Hematopoietic multipotent progenitor cell treated with erythropoietin and hydrocortisone succinate and interleukin-3 and kit ligand, for 6 days (in vitro differentiated cells): ENCODE results near the gene PLEKHG4B.
"Not testable (repeated sequence)": the region's sequence is repeated elsewhere in the genome, so short reads cannot be mapped to it uniquely, and the experiment has no call there.

Experiments
- DNase-seq: peaks from one replicate; pipeline ENCODE4 v3.0.0-alpha.2; 2015

Gene PLEKHG4B

DNA sequence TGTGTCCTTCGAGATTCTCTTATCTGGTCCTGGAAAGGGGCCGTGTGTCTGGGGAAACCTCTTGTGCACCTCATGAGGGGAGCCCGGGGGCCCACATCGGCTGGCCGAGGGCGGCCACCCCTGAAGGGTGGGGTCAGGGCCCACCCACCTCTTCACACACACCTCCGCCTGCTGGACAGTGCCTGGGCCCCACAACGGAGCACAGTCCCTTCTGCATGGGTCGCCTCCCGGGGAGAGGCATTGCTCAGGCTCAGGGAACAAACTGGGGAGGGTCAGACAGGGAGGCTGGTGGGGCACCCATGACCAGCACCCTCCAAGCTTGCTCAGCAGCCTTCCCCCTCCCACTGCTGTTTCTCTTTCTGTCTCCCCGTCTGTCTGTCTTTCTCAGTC is 98.0 kb downstream of the PLEKHG4B start:
- DNase-seq: no peak

DNA sequence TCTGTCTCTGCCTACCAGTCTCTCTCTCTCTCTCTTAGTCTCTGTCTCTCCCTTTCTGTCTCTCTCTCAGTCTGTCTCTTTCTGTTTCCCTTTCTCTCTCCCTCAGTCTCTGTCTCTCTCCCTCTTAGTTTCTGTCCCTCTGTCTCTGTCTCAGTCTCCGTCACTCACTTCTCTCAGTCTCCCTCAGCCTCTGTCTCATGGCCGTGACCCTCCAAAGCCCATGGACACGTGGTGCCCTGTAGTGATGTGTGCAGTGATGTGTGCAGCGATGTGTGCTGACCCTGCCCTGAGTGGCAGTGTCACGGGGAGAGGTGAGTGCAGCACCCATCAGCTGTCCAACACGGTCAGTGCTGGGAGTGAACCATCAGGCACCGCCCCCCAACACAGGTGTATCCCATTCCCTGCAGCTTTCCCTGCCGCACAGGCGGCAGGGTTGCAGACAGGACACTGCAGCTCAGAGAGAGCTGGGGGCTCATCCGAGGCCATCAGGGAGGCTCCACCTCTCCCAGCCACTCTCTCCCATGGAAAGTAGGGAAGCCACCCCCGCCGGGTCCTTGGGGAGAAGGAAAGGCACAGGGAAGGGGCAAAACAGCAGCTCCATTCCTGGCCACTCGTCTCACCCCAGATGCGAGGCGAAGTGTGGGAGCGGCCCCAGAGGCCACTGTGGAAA is 98.5 kb downstream of the PLEKHG4B start:
- no peak for DNase-seq

DNA sequence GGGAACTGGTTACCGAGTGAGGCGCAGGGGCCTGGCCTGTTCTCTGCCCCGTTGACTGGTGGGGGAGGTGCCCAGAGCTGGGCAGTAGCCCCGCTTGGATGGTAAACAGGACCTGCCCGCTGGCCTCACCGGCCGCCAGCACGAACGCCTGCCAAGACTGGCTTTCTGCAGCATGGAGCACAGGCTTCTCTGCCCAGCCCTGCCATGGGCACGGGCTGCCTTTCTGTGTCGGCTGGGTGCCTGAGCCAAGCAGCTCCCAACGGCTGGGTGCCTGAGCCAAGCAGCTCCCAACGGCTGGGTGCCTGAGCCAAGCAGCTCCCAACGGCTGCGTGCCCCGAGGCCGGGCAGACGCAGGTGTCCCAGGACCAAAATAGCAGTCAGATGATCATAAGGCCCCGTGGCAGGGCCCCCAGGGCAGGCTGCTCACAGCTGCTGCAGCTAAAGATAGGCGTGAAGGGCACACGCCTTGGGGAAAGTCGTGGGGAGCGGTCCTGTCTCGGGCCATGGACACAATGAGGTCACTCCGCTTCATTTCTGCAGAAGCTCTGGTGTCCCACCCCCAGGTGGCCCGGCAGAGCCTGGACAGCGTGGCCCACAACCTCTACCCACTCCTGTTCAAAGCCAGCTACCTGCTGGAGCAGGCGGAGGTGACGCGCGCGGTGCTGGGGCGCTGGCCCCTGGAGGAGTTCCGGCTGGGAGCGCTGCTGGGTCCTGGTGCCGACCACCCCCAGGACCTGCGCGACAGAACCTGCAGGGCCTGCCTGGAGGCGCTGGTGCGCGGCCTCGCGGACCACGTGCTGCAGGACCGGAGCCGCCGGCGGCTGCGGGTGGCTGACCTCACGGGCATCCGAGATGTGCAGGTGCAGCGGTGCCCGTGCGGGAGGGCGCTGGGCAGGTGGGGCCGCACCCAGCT is 99.3 kb downstream of the PLEKHG4B start, which contains the start of gene LRRC14B:
LRRC14B (plus strand) TSS at position 460 of the 913 bp plus-strand sequence; CDS start at position 504, 44 bp downstream.
- peak; percentile 30 for DNase-seq

DNA sequence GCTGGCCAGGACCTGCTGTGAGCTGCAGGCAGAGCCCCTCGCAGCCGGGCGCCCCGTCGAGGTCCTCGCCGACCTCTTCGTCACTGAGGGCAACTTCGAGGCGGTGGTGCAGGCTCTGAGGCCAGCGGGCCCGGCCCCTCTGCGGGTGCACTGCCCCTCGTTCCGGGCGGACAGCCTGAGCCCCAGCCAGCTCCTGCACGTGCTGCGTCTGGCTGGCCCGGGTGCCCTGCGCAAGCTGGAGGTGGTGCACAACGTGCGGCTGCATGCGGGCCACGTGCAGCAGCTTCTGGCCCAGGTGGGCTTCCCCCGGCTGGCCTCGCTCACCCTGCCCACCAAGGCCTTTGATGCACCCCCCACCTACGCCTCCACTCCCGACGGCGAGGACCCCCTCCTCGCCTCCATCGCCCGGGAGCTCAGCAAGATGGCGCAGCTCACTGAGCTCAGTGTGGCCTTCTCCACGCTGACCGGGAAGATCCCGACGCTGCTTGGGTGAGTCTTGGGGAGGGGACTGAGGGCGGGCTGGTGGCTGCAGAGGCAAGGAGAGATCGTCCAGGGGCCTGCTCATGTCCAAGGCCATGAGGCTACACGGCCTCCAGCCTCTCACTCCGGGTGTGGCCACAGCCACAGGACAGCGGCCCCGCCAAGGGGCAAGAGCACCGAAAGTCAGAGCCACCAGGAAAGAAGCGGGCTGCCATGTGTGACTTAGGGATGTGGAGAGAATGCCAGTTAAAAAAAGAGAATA is 100.2 kb downstream of the PLEKHG4B start:
- no peak for DNase-seq

DNA sequence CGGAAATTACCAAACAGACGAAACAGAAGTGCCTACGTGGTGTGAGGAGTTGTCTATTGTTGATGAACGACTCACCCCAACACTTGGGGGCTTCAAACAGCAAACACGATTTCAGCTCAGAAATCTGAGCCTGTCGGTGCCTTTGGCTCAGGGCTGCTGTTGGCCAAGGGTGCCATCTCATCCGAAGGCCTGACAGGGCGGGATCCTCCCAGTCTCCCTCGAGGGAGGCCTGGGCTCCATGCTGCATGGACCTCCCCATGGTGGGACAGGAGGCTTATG is 100.7 kb downstream of the PLEKHG4B start:
- DNase-seq: no peak

DNA sequence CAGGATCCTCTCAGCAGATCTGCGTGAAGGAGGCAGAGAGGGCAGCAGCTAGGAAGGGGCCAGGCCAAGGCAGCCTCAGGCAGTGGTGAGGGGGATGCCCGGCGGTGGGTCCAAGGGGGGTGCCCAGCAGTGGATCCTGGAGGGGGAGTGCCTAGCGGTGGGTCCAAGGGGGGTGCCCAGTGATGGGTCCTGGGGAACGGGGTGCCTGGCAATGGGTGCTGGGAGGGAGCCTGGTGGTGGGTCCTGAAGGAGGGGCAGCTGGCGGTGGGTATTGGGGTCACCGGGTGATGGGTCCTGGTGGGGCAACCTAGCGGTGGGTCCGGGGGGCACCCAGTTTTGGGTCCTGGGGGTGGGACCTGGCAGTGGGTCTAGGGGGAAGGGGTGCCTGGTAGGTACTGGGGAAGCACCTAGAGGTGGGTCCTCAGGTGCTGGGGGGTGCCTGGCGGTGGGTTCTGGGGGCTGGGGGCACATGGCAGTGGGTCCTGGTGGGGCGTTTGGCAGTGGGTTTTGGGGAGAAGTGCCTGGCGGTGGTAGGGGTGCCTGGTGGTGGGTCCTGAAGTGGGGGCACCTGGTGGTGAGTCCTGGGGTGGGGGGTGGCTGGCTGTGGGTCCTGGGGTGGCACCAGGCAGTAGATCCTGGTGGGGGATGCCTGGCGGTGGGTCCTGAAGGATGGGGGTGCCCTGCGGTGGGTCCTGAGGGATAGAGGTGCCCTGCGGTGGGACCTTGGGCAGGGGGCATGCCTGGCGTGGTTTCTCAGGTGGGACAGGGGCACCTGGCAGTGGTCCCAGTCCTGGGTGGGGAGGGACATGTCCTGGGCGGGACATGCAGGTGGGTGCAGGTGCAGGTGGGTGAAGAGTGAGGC is 101.2 kb downstream of the PLEKHG4B start:
- DNase-seq: no peak

DNA sequence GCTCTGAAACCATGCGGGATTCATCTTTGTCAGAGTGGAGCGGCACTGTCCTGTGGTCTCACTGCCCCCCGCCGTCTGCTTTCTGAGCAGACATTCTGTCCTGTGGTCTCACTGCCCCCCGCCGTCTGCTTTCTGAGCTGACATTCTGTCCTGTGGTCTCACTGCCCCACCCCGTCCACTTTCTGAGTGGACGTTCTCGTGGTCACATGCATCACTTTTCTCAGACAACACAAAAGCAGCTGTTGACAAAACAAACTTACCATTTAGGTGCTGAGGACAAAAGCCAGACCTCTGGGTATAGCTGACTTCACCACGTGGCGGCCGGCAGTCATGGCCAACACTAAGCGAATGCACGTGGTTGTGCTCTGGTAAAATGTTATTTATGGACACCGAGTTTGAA is 102.1 kb downstream of the PLEKHG4B start:
- DNase-seq: no peak

DNA sequence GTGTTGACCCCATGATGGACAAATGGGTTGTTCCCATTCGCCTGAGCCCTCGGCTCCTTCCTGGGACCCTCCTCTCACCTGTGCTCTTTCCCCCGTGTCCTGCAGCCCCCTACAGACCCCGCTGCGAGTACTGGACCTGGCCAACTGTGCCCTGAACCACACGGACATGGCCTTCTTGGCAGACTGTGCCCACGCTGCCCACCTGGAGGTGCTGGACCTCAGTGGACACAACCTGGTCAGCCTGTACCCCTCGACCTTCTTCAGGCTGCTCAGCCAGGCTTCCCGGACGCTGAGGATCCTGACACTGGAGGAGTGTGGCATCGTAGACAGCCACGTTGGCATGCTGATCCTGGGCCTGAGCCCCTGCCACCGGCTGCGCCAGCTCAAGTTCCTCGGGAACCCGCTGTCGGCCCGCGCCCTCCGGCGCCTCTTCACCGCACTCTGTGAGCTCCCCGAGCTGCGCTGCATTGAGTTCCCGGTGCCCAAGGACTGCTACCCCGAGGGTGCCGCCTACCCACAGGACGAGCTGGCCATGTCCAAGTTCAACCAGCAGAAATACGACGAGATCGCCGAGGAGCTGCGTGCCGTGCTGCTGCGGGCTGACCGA is 102.7 kb downstream of the PLEKHG4B start:
- DNase-seq: no peak

DNA sequence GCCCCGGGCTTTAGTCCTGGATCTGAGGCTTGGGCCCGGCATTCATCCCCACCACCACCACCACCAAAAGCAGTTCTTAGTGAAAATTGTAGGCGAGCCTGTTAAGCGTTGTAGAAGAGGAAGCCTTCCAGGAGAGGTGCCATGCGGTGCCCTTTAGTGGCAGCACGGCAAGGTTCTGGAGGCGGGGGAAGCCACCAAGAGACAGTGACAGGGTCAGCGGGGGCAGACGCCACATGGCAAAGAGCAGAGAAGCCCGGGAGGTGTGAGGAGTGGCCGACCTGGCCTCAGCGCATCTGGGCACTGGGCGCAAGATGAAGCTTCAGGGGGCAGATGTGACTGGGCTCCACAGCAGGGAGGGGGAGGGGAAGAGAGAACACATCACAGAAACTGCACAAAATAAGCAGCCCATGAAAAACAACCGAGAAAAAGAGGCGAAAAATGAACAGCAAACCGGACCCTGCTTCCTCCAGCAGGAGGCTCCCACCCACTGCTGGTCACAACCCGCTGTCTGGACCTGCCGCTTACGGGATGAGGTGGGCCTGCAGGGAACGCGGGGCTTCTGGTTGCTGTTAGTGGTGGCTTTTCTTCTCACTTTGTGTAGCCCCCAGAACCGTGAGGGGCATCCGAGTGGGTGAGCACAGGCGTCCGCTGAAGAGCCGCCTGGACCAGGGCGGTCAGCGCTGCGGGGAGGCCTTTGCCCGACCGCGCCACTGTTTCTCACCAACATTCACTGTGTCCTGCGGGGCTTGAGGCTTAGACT is 103.6 kb downstream of the PLEKHG4B start:
- DNase-seq: no peak

DNA sequence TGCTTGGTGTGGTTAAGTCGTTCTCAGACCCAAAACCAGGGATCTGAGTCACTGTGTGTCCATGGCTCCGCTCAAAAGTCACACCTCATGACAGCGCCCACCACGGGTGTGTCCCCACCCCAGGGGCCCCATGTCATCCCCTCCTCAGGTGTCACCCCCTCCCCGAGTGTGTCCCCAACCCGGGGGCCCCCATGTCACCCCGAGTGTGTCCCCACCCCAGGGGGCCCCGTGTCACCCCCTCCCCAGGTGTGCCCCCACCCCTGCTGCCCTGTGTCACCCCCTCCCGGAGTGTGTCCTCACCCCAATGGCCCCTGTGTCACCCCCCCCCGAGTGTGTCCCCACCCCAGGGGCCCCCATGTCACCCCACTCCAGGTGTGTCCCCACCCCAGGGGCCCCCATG is 104.4 kb downstream of the PLEKHG4B start:
- DNase-seq: no peak

DNA sequence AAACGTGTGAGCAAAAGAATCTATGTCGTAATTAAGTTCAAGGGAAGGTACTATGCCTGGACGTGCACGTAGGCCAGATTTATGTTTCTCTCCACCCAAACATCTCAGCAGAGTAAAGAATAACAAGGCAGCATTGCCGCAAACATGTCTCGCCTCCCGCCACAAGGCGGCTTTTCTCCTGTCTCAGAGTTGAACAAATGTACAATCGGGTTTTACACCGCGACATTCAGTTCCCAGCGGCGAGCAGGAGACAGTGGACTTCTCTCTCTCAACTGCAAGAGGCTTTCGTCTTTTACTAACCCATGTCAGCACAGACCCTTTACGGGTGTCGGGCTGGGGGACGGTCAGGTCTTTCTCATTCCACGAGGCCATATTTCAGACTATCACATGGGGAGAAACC is 105.1 kb downstream of the PLEKHG4B start:
- DNase-seq: not testable (repeated sequence)

DNA sequence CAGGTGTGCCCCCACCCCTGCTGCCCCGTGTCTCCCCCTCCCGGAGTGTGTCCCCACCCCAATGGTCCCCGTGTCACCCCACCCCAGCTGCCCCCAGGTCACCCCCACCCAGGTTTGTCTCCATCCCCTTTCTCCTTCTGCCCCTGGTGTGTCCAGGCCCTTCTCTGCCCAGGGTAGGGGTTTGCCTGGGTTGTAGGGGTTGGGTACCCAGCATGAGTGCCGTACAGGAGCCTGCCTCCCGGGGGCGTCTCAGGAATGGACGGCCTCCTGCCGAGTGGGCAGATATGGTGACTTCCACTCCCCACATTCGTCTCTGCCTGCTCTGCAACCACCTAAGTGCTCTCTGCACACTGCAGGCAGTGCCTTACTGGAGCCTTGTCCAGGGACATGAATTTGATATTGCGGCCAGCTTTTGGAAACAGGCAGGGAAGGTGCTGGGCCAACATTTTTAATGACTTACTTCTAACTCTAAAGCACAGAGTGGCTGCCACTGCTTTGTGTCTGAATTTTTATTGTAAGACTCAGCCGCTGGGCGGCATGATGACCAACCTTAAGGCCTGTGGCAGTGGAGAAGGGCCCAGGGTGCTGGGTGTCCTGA is 106.0 kb downstream of the PLEKHG4B start:
- DNase-seq: no peak

DNA sequence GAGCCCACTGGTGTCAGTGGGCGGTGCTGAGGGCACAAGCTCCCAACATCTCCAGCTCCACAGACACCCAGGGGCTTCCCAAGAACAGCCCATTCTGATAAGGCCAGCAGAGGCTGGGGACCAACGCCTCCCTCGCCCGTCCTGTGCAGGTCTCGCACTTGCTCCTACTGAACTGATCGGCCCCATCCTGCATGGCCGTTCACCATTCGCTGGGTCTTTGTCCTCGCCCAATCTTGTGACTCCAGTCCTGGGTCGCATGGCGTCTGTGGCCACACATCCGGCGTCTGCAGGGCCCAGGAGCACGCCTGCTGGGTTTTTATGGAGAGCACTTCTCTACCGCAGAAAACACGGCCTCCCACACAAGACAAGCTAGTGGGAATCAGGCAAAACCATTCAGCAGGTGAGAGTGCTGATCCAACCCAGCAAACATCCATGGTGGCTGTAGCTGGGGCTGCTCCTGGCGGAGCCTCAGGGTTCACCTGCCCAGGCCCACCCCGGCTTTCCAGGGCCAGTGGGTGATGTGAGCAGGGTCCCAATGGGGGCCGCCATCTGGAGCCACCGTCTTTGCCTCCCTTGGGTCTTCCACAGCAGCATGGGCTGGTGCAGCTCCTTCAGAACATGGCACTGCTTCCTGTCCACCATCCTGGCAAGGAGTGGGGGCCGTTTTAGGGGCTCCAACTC is 106.7 kb downstream of the PLEKHG4B start:
- DNase-seq: no peak

DNA sequence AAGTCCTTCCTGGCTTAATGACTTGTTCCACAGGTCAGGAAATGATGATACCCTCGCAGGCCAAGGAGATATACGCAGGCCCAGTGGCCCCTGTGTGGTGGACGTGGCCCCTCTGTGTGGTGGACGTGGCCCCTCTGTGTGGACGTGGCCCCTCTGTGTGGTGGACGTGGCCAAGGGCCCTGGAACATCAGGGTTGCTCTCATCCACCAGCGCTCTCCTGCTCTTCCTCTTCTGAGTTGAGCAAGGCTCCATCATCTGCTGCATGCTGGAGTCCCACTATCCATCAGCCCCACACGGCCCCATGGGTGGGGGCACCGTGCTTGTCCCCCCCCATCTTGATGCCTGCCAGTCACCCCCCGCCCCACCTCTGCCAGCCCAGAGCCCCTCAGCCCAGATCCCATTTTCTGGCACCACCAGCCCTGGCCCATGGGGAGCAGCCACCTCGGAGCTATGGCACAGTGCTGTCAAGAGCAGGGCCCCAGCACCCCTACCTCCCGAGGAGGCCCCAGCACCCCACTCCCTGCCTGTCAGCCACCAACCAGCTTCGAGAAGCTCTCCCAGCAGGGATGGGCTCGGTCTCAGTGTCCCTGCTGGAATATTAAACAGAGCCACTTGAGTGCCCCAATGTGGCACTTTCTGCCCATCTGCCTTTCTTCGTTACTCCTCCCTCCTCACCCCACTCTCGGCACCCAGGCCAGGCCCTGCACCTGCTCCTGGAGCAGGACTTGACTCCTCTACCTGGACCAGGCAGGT is 107.4 kb downstream of the PLEKHG4B start:
- DNase-seq: no peak

DNA sequence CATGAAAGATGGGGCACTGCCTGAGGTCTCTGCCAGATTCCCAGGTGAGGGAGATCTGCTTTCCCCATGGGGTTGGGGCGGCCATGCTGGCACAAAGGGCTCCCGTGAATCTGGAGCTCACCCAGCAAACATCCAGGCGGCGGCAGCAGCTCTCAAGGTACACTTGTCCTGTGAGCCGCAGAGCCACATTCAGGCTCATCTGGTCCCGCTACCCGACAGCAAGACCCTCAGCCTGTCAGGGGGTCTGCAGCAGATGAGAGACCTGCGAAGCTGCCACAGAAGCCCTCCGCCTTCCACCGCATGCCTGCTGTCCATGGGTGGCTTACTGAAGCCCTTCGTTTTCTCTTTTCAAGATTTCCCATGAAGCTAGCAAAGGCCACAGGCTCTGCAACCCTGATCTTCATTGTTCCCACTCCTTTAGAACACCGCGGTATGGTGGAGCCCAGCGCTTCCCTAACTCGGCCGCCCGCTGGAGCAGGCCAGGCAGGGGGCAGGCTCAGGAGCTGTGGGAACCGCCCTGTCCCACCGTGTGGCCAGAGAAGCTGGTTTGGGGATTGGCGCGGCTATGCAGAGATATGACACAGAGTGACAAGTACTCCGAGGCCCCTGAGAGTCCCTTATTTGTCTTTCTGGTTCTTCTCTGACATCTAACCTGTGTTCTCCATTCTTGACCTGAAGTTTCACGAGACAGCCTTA is 108.1 kb downstream of the PLEKHG4B start:
- DNase-seq: no peak

DNA sequence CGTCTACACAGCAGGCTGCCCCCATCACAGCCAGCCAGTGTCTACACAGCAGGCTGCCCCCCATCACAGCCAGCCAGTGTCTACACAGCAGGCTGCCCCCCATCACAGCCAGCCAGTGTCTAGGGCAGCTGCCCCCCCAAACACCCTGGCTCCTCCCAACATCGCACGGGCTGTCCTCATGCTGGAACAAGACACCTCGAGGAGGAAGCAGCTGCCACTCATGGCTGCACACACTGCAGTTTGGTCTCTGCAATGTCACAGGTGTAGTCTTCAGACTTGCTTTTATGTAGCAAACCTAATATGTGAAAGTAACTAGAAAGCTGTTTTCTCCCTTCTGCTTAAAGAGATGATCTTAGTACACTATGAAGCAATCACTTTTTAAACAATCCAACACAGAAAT is 109.0 kb downstream of the PLEKHG4B start:
- DNase-seq: no peak

DNA sequence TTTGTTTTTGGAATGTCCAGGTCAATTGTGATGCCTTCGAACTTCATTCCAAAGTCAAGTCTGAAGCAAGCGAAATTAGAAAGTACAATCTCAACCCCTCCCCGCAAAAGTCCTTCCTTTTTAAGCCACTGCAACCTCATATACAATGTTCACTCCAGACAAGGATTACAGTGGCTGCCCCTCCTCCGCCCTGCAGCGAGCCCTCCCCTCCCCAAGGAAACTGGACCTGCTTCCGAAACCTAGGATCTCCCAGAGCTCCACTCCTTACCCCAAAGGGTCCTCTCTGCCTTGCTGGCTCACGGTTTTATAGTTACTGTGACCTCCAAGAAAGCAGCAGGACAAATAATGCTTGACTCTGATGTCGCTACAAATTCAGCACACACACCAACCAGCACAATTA is 109.7 kb downstream of the PLEKHG4B start:
- DNase-seq: no peak

DNA sequence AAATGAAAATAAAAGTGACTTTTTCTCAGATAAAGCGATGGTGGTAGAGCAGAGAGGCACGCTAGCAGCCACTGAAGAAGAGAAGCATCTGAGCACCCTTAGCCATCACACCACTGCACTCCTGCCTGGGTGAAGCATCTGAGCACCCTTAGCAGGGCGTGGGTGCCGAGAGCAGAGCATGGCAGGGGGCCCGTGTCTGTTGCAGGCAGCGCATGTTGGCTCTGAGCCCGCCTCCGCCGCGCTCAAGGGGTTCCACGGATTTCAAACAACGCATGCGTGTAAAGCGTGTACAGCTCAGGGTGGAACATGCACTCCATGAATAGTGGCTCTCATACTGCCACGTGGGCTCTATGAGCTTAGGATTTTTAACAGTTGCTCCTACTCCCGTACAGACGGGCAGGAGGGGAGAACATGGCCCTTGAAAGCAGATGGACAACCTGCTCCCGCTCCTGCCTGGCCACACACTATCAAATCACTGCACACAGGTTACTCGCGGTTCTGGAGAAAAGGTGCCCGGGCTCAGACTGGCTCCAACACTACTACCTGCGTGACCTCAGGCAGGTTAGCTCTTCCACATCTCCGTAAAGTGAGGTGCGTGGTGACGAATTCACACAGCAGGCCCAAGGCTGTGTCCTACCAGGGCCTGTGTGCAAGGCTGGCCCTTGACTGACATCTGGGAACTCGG is 111.4 kb downstream of the PLEKHG4B start:
- DNase-seq: no peak
